ENCODE data around the gene CDK6. TPM values are rescaled to one million over a fixed set of nuclear protein-coding genes. Genes with fewer than 3 reads are reported as not detected.

CDK6 gene
- total RNA-seq, 1 experiment from 2014 or later: 126 TPM

- Histone ChIP-seq H3K4me3 (no peak overlapping the region), H3K27ac (peak overlapping the region; percentile 90), H3K27me3 (replicated peaks) (no peaks in the 10 kb centered on the region), H3K9me3 (replicated peaks) (no peaks in the 10 kb centered on the region), H3K36me3 (peaks cover 24% of the 10 kb centered on the region), H3K4me1 (replicated peaks) (peaks cover 57% of the 10 kb centered on the region)
- no peak for DNase-seq (ENCODE audit: low read depth in 1 of 2, low spot score in 2 of 2)
These were observed 200.3 kb downstream of the CDK6 start for GRCh38 chr7:92636018-92636560.

- no peaks in the 10 kb centered on the region for H3K9me3 ChIP-seq (replicated peaks)
- H3K36me3 ChIP-seq: peaks cover 23% of the 10 kb centered on the region
- H3K27me3 ChIP-seq (replicated peaks): no peaks in the 10 kb centered on the region
- DNase-seq (ENCODE audit: low read depth in 1 of 2, low spot score in 2 of 2): no peak
- H3K27ac ChIP-seq: peak overlapping the region; percentile 90
- no peak overlapping the region for H3K4me3 ChIP-seq
- peaks cover 54% of the 10 kb centered on the region for H3K4me1 ChIP-seq (replicated peaks)
These were observed 200.8 kb downstream of the CDK6 start for GRCh38 chr7:92635538-92635937.

GRCh38 chr7:92634924-92635519, 201.4 kb downstream of the CDK6 start:
- DNase-seq (ENCODE audit: low read depth in 1 of 2, low spot score in 2 of 2): peak; percentile 53 to 88
- Histone ChIP-seq H3K27ac (peak overlapping the region; percentile 90), H3K9me3 (replicated peaks) (no peaks in the 10 kb centered on the region), H3K36me3 (peaks cover 18% of the 10 kb centered on the region), H3K4me3 (no peak overlapping the region), H3K27me3 (replicated peaks) (no peaks in the 10 kb centered on the region), H3K4me1 (replicated peaks) (peaks cover 54% of the 10 kb centered on the region)

- H3K9me3 ChIP-seq (replicated peaks): no peaks in the 10 kb centered on the region
- H3K4me1 ChIP-seq (replicated peaks): peaks cover 50% of the 10 kb centered on the region
- H3K36me3 ChIP-seq: peaks cover 19% of the 10 kb centered on the region
- peak overlapping the region; percentile 90 for H3K27ac ChIP-seq
- H3K27me3 ChIP-seq (replicated peaks): no peaks in the 10 kb centered on the region
- H3K4me3 ChIP-seq: no peak overlapping the region
- peak in 1 of 2 experiments; percentile 11 for DNase-seq (ENCODE audit: low read depth in 1 of 2, low spot score in 2 of 2)
These were observed 202.2 kb downstream of the CDK6 start for GRCh38 chr7:92634205-92634604.

- Histone ChIP-seq H3K4me1 (replicated peaks) (peaks cover 50% of the 10 kb centered on the region), H3K9me3 (replicated peaks) (no peaks in the 10 kb centered on the region), H3K27ac (peak overlapping the region; percentile 90), H3K27me3 (replicated peaks) (no peaks in the 10 kb centered on the region), H3K36me3 (peaks cover 18% of the 10 kb centered on the region), H3K4me3 (no peak overlapping the region)
- DNase-seq (ENCODE audit: low read depth in 1 of 2, low spot score in 2 of 2): peak; percentile 76 to 95
These were observed 203.0 kb downstream of the CDK6 start for GRCh38 chr7:92633211-92633906.

- H3K4me3 ChIP-seq: no peak overlapping the region
These were observed 203.6 kb downstream of the CDK6 start for GRCh38 chr7:92632791-92633190.

GRCh38 chr7:92631850-92632487, 204.4 kb downstream of the CDK6 start:
- H3K4me3 ChIP-seq: no peak overlapping the region
- H3K4me1 ChIP-seq (replicated peaks): peaks cover 50% of the 10 kb centered on the region
- DNase-seq (ENCODE audit: low read depth in 1 of 2, low spot score in 2 of 2): no peak
- H3K27me3 ChIP-seq (replicated peaks): no peaks in the 10 kb centered on the region
- peaks cover 28% of the 10 kb centered on the region for H3K36me3 ChIP-seq
- no peaks in the 10 kb centered on the region for H3K9me3 ChIP-seq (replicated peaks)
- peak overlapping the region; percentile 90 for H3K27ac ChIP-seq

More at GRCh38 chr7:92632791-92633190, 203.6 kb downstream of the CDK6 start:
- no peaks in the 10 kb centered on the region for H3K9me3 ChIP-seq (replicated peaks)
- DNase-seq (ENCODE audit: low read depth in 1 of 2, low spot score in 2 of 2): no peak
- H3K27ac ChIP-seq: peak overlapping the region; percentile 90
- no peaks in the 10 kb centered on the region for H3K27me3 ChIP-seq (replicated peaks)
- peaks cover 50% of the 10 kb centered on the region for H3K4me1 ChIP-seq (replicated peaks)
- peaks cover 21% of the 10 kb centered on the region for H3K36me3 ChIP-seq

- Histone ChIP-seq H3K9me3 (replicated peaks) (no peaks in the 10 kb centered on the region), H3K36me3 (peaks cover 32% of the 10 kb centered on the region), H3K4me1 (replicated peaks) (peaks cover 51% of the 10 kb centered on the region), H3K27ac (no peak overlapping the region; the same call in 1 of the 2 replicates), H3K4me3 (no peak overlapping the region), H3K27me3 (replicated peaks) (no peaks in the 10 kb centered on the region)
- DNase-seq (ENCODE audit: low read depth in 1 of 2, low spot score in 2 of 2): no peak
These were observed 205.1 kb downstream of the CDK6 start for GRCh38 chr7:92631067-92631849.

GRCh38 chr7:92629779-92630178, 206.6 kb downstream of the CDK6 start:
- H3K27ac ChIP-seq: no peak overlapping the region
- no peak overlapping the region for H3K4me3 ChIP-seq
- H3K4me1 ChIP-seq (replicated peaks): peaks cover 46% of the 10 kb centered on the region
- no peaks in the 10 kb centered on the region for H3K27me3 ChIP-seq (replicated peaks)
- no peaks in the 10 kb centered on the region for H3K9me3 ChIP-seq (replicated peaks)
- peaks cover 38% of the 10 kb centered on the region for H3K36me3 ChIP-seq
- no peak for DNase-seq (ENCODE audit: low read depth in 1 of 2, low spot score in 2 of 2)

- Histone ChIP-seq H3K9me3 (replicated peaks) (no peaks in the 10 kb centered on the region), H3K4me1 (replicated peaks) (peaks cover 31% of the 10 kb centered on the region), H3K27ac (no peak overlapping the region), H3K27me3 (replicated peaks) (no peaks in the 10 kb centered on the region), H3K4me3 (no peak overlapping the region), H3K36me3 (peaks cover 56% of the 10 kb centered on the region)
- DNase-seq (ENCODE audit: low read depth in 1 of 2, low spot score in 2 of 2): no peak
These were observed 208.4 kb downstream of the CDK6 start for GRCh38 chr7:92627956-92628355.

- no peak for DNase-seq (ENCODE audit: low read depth in 1 of 2, low spot score in 2 of 2)
- Histone ChIP-seq H3K36me3 (peaks cover 63% of the 10 kb centered on the region), H3K9me3 (replicated peaks) (no peaks in the 10 kb centered on the region), H3K4me3 (no peak overlapping the region), H3K4me1 (replicated peaks) (peaks cover 29% of the 10 kb centered on the region), H3K27me3 (replicated peaks) (no peaks in the 10 kb centered on the region), H3K27ac (no peak overlapping the region)
These were observed 210.0 kb downstream of the CDK6 start for GRCh38 chr7:92626281-92626809.

- peaks cover 35% of the 10 kb centered on the region for H3K4me1 ChIP-seq (replicated peaks)
- H3K36me3 ChIP-seq: peaks cover 66% of the 10 kb centered on the region
- H3K27me3 ChIP-seq (replicated peaks): no peaks in the 10 kb centered on the region
- peak overlapping the region; percentile 38; the same call in 1 of the 2 replicates for H3K27ac ChIP-seq
- no peak for DNase-seq (ENCODE audit: low read depth in 1 of 2, low spot score in 2 of 2)
- H3K9me3 ChIP-seq (replicated peaks): no peaks in the 10 kb centered on the region
- no peak overlapping the region for H3K4me3 ChIP-seq
These were observed 210.8 kb downstream of the CDK6 start for GRCh38 chr7:92625617-92626016.

GRCh38 chr7:92624298-92624996, 211.9 kb downstream of the CDK6 start:
- Histone ChIP-seq H3K27ac (no peak overlapping the region), H3K27me3 (replicated peaks) (no peaks in the 10 kb centered on the region), H3K36me3 (peaks cover 67% of the 10 kb centered on the region), H3K4me1 (replicated peaks) (peaks cover 35% of the 10 kb centered on the region), H3K9me3 (replicated peaks) (no peaks in the 10 kb centered on the region), H3K4me3 (no peak overlapping the region)
- DNase-seq (ENCODE audit: low read depth in 1 of 2, low spot score in 2 of 2): no peak
